K562 (cell line): ENCODE measurements around the gene SENP7. TPM values are rescaled to one million over a fixed set of nuclear protein-coding genes. Genes with fewer than 3 reads are reported as not detected.
A peak's percentile ranks its signal among the peaks of the same experiment; 100 is the strongest.

Experiments
- EP400 ChIP-seq: fragments of 450-650 bp; IDR thresholded peaks from 2 replicates; pipeline ENCODE4 v1.6.1; 2017; ENCODE audit warnings: antibody characterized with exemption, mild to moderate bottlenecking, moderate library complexity
- ETV1 ChIP-seq: fragments of 450-650 bp; conservative IDR thresholded peaks from 2 replicates; pipeline ENCODE4 v1.6.1; 2016; ENCODE audit warnings: missing genetic modification characterization, control low read depth, low read depth, missing compliant biosample characterization
- FOXK2 ChIP-seq, 2 experiments: fragments of 450-650 bp; IDR thresholded peaks in 1 of 2; conservative IDR thresholded peaks in 1 of 2; 2 replicates each; pipeline ENCODE4 v1.6.1; 2016; ENCODE audit warnings: low read depth in 2 of 2, mild to moderate bottlenecking in 1 of 2
- MTA3 ChIP-seq: fragments of 450-650 bp; formaldehyde crosslinking; IDR thresholded peaks from 2 replicates; pipeline ENCODE4 v1.6.1; 2017; ENCODE audit warnings: mild to moderate bottlenecking, borderline replicate concordance
- MXD1 ChIP-seq: fragments of 250-450 bp; sonication (Bioruptor Pico); IDR thresholded peaks from 2 replicates; pipeline ENCODE4 v1.8.0; 2021; ENCODE audit warnings: borderline replicate concordance, mild to moderate bottlenecking, moderate library complexity; ENCODE audit not compliant: poor library complexity, severe bottlenecking
- PHF8 ChIP-seq: fragments of 200-600 bp; sonication (generic); IDR thresholded peaks from 2 replicates; pipeline ENCODE4 v1.6.1; 2012; ENCODE audit warnings: mixed run types, mild to moderate bottlenecking, inconsistent platforms, low read length, moderate library complexity, borderline replicate concordance
- RBBP5 ChIP-seq: fragments of 200-600 bp; sonication (generic); IDR thresholded peaks from 2 replicates; pipeline ENCODE4 v1.6.1; 2012; ENCODE audit warnings: borderline replicate concordance, mild to moderate bottlenecking, low read length, control low read depth, inconsistent platforms; ENCODE audit not compliant: insufficient read depth, poor library complexity, severe bottlenecking
- TEAD2 ChIP-seq: fragments of 450-650 bp; IDR thresholded peaks from 2 replicates; pipeline ENCODE4 v1.6.1; 2016; ENCODE audit warnings: missing genetic modification characterization, control low read depth, missing compliant biosample characterization
- VEZF1 ChIP-seq: fragments of 200-800 bp; sonication (Bioruptor generic); IDR thresholded peaks from 2 replicates; pipeline ENCODE4 v1.6.1; 2017; ENCODE audit warnings: missing genetic modification characterization, missing compliant biosample characterization
- YY1 ChIP-seq, 3 experiments: IDR thresholded peaks; 2 replicates each; pipeline ENCODE4 v1.6.1; 2011; ENCODE audit warnings: low read length in 2 of 3, mild to moderate bottlenecking in 2 of 3, moderate library complexity in 2 of 3, borderline replicate concordance in 1 of 3, control low read depth in 1 of 3, low read depth in 1 of 3; ENCODE audit not compliant: insufficient read depth in 3 of 3, insufficient replicate concordance in 2 of 3, control insufficient read depth in 1 of 3, insufficient read length in 1 of 3; ENCODE audit errors: extremely low read depth in 1 of 3
- ZNF3 ChIP-seq: fragments of 250-450 bp; sonication (Bioruptor Pico); IDR thresholded peaks from 2 replicates; pipeline ENCODE4 v1.5.0; 2021; ENCODE audit warnings: mild to moderate bottlenecking, moderate library complexity
- polyA plus RNA-seq, 8 experiments: library from polyadenylated mRNA; depleted of rRNA in 4 of 8; stranded (reverse) in 5 of 8; unstranded in 3 of 8; fragments of >200 nt; fragmentation: Nextera tagmentation in 2 of 8; fragmentation: Illumina TruSeq in 1 of 8; extraction: Ambion mirVana in 2 of 8; extraction: Trizol in 1 of 8; gene quantifications; 2 replicates each; pipeline versions ENCODE4 v1.2.1 to v1.2.3, GENCODE V29; 2011 to 2014; ENCODE audit warnings: inconsistent platforms in 1 of 8, missing spikeins in 1 of 8
- total RNA-seq, 7 experiments: library from RNA; depleted of rRNA in 6 of 7; stranded (reverse); fragments of >200 nt in 6 of 7; fragmentation: Illumina TruSeq in 2 of 7; extraction: Trizol in 2 of 7; gene quantifications; 2 replicates each; pipeline versions ENCODE4 v1.2.1 to v1.2.3, GENCODE V29; 2011 to 2021; ENCODE audit warnings: low replicate concordance in 1 of 7

Gene SENP7
- total and polyA plus RNA-seq, 9 of the 15 experiments (the other 6 are each of a cell fraction or from before 2014, with no cell fraction given): 4.1 to 21.9 (median 10.7) TPM

- TF ChIP-seq MXD1 (CRISPR knock-in tag) (no peak), RBBP5 (peak; percentile 23), MTA3 (0 out of 2 replicates have a peak, but pooled peaks have one; percentile 29), VEZF1 (0 out of 2 replicates have a peak, but pooled peaks have one; percentile 19), FOXK2 (conservative IDR thresholded peaks at IDR 0.05 in 1 of 2, IDR thresholded peaks at IDR 0.05 in 1 of 2; ENCODE audit: low read depth in 2 of 2) (0 out of 4 replicates have a peak, but pooled peaks of 1 of the 2 experiments have one; percentile 14), EP400 (peak; percentile 17; the same call in 1 of the 2 replicates), PHF8 (peak; percentile 21; the same call in 1 of the 2 replicates), YY1 (IDR thresholded peaks at IDR 0.05; ENCODE audit: borderline replicate concordance in 1 of 3, control insufficient read depth in 1 of 3, extremely low read depth in 1 of 3, insufficient read depth in 3 of 3, insufficient read length in 1 of 3, insufficient replicate concordance in 2 of 3, low read depth in 1 of 3, low read length in 2 of 3) (peak; percentile 30 to 80 (median 62)), TEAD2 (no peak), ZNF3 (CRISPR knock-in tag) (no peak), ETV1 (no peak)
Measured at GRCh38 chr3:101466465-101467309, 46.3 kb downstream of the SENP7 start (continued).
